Fibroblast of lung (primary cell): Measurements from ENCODE around the gene SLC49A4.

Experiments
- CTCF ChIP-seq, 2 donors: IDR thresholded peaks in 1 of 2; conservative IDR thresholded peaks in 1 of 2; 1 replicate in 1 of 2; 2 replicates in 1 of 2; pipeline ENCODE4 v1.5.1; 2011 to 2012; ENCODE audit warnings: low read length in 2 of 2, control low read depth in 1 of 2, inconsistent platforms in 1 of 2, low read depth in 1 of 2, mild to moderate bottlenecking in 1 of 2
- EZH2 ChIP-seq: IDR thresholded peaks from 2 replicates; pipeline ENCODE4 v1.5.1; 2012; ENCODE audit warnings: low read length, control low read depth, mild to moderate bottlenecking; ENCODE audit errors: missing control alignments

GRCh38 chr3:122795674-122796195, 866 bp downstream of the SLC49A4 start:
- TF ChIP-seq CTCF (conservative IDR thresholded peaks at IDR 0.05 in 1 of 2, IDR thresholded peaks at IDR 0.05 in 1 of 2; ENCODE audit: low read depth in 1 of 2, low read length in 2 of 2) (no peak), EZH2 (no peak)
